BLaER1 (cell line): ENCODE results near the gene NOB1.

Experiments
- H3K27ac ChIP-seq: shearing (Covaris generic); formaldehyde crosslinking; 2 replicates; pipeline ENCODE4 v1.8.1; 2022
- H3K27me3 ChIP-seq: shearing (Covaris generic); formaldehyde crosslinking; 2 replicates; pipeline ENCODE4 v1.8.1; 2022
- H3K36me3 ChIP-seq: shearing (Covaris generic); formaldehyde crosslinking; 2 replicates; pipeline ENCODE4 v1.8.1; 2022
- H3K4me1 ChIP-seq: shearing (Covaris generic); formaldehyde crosslinking; 2 replicates; pipeline ENCODE4 v1.8.1; 2022
- H3K4me2 ChIP-seq: shearing (Covaris generic); formaldehyde crosslinking; 2 replicates; pipeline ENCODE4 v1.8.1; 2022
- H3K4me3 ChIP-seq: shearing (Covaris generic); formaldehyde crosslinking; 2 replicates; pipeline ENCODE4 v1.8.1; 2022
- H3K9ac ChIP-seq: shearing (Covaris generic); formaldehyde crosslinking; 2 replicates; pipeline ENCODE4 v1.8.1; 2022
- H3K9me3 ChIP-seq: shearing (Covaris generic); formaldehyde crosslinking; 2 replicates; pipeline ENCODE4 v1.8.1; 2022
- H4K20me1 ChIP-seq: shearing (Covaris generic); formaldehyde crosslinking; 2 replicates; pipeline ENCODE4 v1.8.1; 2022
- Cebpa-rat ChIP-seq: shearing (Covaris generic); IDR thresholded peaks from 2 replicates; pipeline ENCODE4 v1.8.1; 2022

The NOB1 gene

DNA sequence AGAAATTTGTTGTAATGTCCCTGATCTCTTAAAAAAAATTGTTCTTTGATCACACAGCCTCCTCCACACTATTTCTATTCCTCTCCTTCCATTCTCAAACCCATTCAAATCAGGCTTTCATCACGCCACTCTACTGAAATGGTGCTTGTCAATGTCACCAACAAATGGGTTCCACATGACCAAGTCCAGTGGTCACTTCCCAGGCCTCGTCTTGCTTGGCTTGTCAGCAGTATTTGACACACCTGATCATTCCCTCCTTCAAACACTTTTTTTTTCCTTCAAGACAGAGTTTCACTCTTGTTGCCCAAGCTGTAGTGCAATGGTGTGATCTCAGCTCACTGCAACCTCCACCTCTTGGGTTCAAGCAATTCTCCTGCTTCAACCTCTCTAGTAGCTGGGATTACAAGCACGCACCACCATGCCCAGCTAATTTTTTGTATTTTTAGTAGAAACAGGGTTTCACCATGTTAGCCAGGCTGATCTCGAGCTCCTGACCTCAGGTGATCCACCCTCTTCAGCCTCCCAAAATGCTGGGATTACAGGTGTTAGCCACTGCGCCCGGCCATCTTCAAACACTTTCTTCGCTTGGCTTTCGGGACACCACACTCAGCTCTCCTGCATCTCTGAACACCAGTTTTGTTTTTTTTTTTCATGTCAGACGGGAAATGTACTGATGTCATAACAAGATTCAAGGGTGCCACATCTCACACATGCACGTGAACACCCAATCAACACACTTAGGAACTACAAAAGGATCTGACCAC is 46.6 kb downstream of the NOB1 start:
- H3K4me3 ChIP-seq = no peak overlapping the region
- no peak overlapping the region for H3K9ac ChIP-seq
- H3K4me1 ChIP-seq = no peaks in the 10 kb centered on the region
- no peaks in the 10 kb centered on the region for H3K27me3 ChIP-seq
- H4K20me1 ChIP-seq = no peaks in the 10 kb centered on the region
- peaks cover 33% of the 10 kb centered on the region for H3K36me3 ChIP-seq
- no peak for TF ChIP-seq Cebpa-rat
- H3K9me3 ChIP-seq = no peaks in the 10 kb centered on the region
- no peak overlapping the region for H3K4me2 ChIP-seq
- H3K27ac ChIP-seq = no peak overlapping the region

DNA sequence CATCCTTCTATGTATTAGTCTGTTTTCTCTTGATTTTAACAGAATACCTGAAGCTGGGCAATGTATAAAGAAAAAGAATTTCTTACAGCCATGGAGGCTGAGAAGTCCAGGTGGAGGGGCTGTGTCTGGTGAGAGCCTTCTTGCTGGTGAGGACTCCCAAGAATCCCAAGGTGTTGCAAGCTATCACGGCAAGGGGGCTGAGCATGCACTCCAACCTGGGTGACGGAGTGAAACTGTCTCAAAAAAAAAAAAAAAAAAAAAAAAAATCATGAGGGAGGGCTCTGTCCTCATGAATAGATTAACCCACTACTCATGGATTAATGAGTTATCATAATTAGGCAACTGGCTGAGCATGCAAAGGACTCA is 47.8 kb downstream of the NOB1 start:
- H3K36me3 ChIP-seq = peaks cover 26% of the 10 kb centered on the region
- no peak overlapping the region for H3K27ac ChIP-seq
- no peaks in the 10 kb centered on the region for H3K27me3 ChIP-seq
- H3K9me3 ChIP-seq = no peaks in the 10 kb centered on the region
- no peak overlapping the region for H3K9ac ChIP-seq
- TF ChIP-seq Cebpa-rat = no peak
- H3K4me3 ChIP-seq = no peak overlapping the region
- H4K20me1 ChIP-seq = no peaks in the 10 kb centered on the region
- no peaks in the 10 kb centered on the region for H3K4me1 ChIP-seq
- no peak overlapping the region for H3K4me2 ChIP-seq

DNA sequence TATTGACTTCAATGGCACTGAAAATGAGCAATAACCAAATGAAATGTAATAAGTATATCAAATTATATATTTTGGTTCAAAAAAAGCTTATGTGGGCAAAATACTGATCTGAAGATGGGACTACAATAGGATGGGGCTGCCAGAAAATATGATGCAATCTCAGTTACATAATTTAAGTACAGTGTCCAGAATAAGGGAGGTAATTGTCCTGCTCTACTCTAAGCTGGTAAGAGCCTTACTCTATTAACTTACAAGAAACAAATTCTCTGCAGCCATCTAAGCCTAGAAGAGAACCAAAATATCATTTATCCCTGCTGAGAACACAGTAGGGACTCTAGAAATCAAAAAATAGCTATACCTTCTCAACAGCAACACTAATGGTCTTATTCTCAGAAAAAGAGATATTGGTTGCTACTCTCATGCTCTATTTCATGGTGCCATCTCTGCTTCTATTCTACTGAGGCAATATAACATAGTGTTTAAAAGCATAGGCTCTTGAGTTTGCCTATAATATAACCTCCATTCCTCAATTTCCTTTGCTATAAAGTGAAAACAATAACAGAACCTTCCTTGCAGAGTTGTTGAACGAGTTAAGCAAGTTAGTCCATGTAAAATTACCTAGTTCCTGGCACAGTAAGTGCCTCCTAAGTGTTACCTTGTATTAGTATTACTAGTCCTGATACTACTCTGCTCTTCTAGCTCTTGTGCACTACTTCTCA is 48.3 kb downstream of the NOB1 start:
- no peak; the same call in 1 of the 2 replicates for TF ChIP-seq Cebpa-rat
- Histone ChIP-seq H3K36me3 (peaks cover 26% of the 10 kb centered on the region), H3K9me3 (no peaks in the 10 kb centered on the region), H3K27ac (no peak overlapping the region), H3K9ac (no peak overlapping the region), H4K20me1 (no peaks in the 10 kb centered on the region), H3K4me3 (no peak overlapping the region), H3K27me3 (no peaks in the 10 kb centered on the region), H3K4me2 (no peak overlapping the region), H3K4me1 (no peaks in the 10 kb centered on the region)

DNA sequence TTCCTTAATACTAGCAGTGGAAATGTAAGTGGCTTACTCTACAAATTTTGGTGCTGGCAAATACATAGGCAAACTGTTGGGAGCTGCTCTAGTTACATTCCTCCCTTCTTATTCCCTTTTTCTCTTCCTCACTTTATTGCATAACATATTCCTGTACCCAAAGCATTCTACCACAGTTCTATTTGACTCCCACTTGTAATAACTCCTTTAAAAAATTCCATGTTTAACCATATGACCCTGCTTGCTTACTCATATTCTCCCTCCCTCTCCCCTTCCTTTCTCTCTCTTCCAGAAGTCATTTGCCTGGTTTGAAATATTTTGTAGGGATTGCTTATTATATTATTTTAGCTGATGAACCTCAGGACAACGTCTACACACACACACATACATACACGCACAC is 51.1 kb downstream of the NOB1 start:
- no peak overlapping the region for H3K4me2 ChIP-seq
- no peak overlapping the region for H3K27ac ChIP-seq
- H4K20me1 ChIP-seq = no peaks in the 10 kb centered on the region
- no peaks in the 10 kb centered on the region for H3K9me3 ChIP-seq
- no peak overlapping the region for H3K9ac ChIP-seq
- TF ChIP-seq Cebpa-rat = no peak
- no peaks in the 10 kb centered on the region for H3K4me1 ChIP-seq
- H3K4me3 ChIP-seq = no peak overlapping the region
- no peaks in the 10 kb centered on the region for H3K27me3 ChIP-seq
- H3K36me3 ChIP-seq = peaks cover 29% of the 10 kb centered on the region

DNA sequence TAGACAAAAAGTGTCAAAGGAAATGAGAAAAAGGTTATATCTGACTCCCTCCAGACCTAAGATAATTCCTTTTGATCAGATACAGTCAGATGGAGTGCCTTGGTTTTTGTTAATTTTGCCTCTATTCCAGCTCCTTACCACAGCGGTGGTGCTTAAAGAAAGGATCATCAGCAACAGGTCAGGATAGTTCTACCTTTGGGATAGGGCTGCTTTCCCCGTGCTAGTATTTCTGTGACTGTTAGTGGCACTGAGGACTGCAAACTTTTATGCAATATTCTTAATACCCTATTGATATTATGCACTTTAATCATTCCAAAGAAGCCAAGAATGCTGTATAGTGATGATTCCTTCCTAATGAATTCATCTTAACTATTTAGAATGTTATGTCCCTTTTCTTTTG is 52.9 kb downstream of the NOB1 start:
- Histone ChIP-seq H3K36me3 (peaks cover 35% of the 10 kb centered on the region), H3K4me2 (no peak overlapping the region), H3K9me3 (no peaks in the 10 kb centered on the region), H4K20me1 (no peaks in the 10 kb centered on the region), H3K27ac (no peak overlapping the region), H3K4me1 (no peaks in the 10 kb centered on the region), H3K27me3 (no peaks in the 10 kb centered on the region), H3K9ac (no peak overlapping the region), H3K4me3 (no peak overlapping the region)
- TF ChIP-seq Cebpa-rat = no peak

DNA sequence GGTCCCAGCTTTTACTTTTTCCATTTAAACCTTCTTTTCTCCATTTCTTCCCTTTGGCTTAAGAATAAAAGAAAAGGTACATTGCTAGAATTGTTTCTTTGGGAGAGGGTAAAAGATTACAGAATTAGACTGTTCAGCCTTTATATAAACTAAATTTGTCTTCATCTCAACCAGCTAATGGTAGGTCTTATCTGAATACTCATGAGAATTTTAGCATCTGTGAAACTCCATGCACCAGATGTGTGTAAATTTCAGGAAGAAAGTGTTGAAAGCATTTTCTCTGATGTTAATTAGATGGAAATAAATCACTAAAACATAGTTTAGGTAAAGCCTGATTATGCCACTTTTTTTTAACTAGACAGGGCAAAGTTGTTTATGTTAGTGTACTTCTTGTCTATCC is 53.3 kb downstream of the NOB1 start:
- H3K4me2 ChIP-seq = no peak overlapping the region
- H3K36me3 ChIP-seq = peaks cover 38% of the 10 kb centered on the region
- H3K27ac ChIP-seq = no peak overlapping the region
- H3K4me1 ChIP-seq = no peaks in the 10 kb centered on the region
- no peak overlapping the region for H3K4me3 ChIP-seq
- no peaks in the 10 kb centered on the region for H3K9me3 ChIP-seq
- no peaks in the 10 kb centered on the region for H3K27me3 ChIP-seq
- no peaks in the 10 kb centered on the region for H4K20me1 ChIP-seq
- H3K9ac ChIP-seq = no peak overlapping the region
- TF ChIP-seq Cebpa-rat = no peak

DNA sequence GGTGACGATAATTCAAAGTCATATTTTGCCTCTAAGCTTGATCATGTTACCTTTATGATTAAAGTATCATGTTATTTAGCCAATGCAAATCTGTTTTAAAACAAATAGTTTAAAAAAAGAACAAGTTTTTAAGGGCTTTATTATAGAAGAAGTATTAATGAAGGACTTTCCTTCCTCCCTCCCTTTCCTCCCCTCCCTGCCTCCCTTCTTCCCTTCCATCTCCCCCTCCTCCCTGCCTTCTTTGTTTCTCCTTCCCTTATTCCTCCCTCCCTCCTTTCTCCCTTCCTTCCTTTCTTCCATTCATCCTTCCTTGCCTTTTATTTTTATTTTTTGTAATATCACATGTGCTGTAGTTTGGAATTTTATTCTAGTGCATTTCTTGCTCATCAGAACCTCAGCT is 54.8 kb downstream of the NOB1 start:
- H3K27ac ChIP-seq = no peak overlapping the region
- H3K9ac ChIP-seq = no peak overlapping the region
- no peak overlapping the region for H3K4me3 ChIP-seq
- H3K4me1 ChIP-seq = no peaks in the 10 kb centered on the region
- H3K4me2 ChIP-seq = no peak overlapping the region
- H3K9me3 ChIP-seq = no peaks in the 10 kb centered on the region
- no peaks in the 10 kb centered on the region for H4K20me1 ChIP-seq
- TF ChIP-seq Cebpa-rat = no peak
- peaks cover 48% of the 10 kb centered on the region for H3K36me3 ChIP-seq
- no peaks in the 10 kb centered on the region for H3K27me3 ChIP-seq

DNA sequence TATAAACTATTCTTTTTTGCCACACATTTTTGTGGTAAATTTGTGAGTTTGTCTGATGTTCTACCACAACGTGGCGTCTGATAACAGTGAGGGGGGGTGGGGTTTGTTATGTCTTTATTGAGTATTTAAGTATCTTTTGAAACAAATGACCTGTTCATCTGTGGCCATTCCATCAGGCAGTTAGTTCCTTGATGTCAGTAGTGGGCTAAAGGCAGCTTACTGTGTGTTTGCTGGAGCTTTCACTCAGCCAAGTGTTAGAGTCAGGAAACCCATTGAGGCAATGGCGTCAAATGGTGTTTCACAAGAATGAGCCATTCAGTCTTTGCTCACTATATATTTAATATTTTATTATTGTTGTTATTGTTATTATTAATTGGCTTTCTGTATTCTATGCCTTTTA is 56.3 kb downstream of the NOB1 start:
- Histone ChIP-seq H3K9me3 (no peaks in the 10 kb centered on the region), H3K4me3 (no peak overlapping the region), H3K4me1 (no peaks in the 10 kb centered on the region), H3K27ac (no peak overlapping the region), H3K36me3 (peaks cover 58% of the 10 kb centered on the region), H3K9ac (no peak overlapping the region), H4K20me1 (no peaks in the 10 kb centered on the region), H3K27me3 (no peaks in the 10 kb centered on the region), H3K4me2 (no peak overlapping the region)
- no peak for TF ChIP-seq Cebpa-rat

DNA sequence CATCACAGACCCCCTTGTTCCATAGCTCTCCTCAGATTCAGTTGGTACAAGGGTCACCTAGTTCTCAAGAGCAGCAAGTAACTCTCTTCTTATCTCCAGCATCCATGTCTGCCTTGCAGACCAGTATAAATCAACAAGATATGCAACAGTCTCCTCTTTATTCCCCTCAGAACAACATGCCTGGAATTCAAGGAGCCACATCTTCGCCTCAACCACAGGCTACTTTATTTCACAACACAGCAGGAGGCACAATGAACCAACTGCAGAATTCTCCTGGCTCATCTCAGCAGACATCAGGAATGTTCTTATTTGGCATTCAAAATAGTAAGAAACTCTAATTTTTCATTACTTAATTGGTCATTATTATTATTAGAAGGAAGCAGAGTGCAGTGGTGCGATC is 60.8 kb downstream of the NOB1 start:
- H3K4me1 ChIP-seq = no peaks in the 10 kb centered on the region
- no peak overlapping the region for H3K9ac ChIP-seq
- peaks cover 75% of the 10 kb centered on the region for H3K36me3 ChIP-seq

More for the DNA sequence above, 60.8 kb downstream of the NOB1 start:
- Histone ChIP-seq H3K27me3 (no peaks in the 10 kb centered on the region), H3K27ac (no peak overlapping the region), H3K4me3 (no peak overlapping the region), H3K9me3 (no peaks in the 10 kb centered on the region), H3K4me2 (no peak overlapping the region), H4K20me1 (no peaks in the 10 kb centered on the region)
- no peak for TF ChIP-seq Cebpa-rat
